ENCODE measurements around the gene SERTAD4.
A peak's percentile ranks its signal among the peaks of the same experiment; 100 is the strongest.

DNA sequence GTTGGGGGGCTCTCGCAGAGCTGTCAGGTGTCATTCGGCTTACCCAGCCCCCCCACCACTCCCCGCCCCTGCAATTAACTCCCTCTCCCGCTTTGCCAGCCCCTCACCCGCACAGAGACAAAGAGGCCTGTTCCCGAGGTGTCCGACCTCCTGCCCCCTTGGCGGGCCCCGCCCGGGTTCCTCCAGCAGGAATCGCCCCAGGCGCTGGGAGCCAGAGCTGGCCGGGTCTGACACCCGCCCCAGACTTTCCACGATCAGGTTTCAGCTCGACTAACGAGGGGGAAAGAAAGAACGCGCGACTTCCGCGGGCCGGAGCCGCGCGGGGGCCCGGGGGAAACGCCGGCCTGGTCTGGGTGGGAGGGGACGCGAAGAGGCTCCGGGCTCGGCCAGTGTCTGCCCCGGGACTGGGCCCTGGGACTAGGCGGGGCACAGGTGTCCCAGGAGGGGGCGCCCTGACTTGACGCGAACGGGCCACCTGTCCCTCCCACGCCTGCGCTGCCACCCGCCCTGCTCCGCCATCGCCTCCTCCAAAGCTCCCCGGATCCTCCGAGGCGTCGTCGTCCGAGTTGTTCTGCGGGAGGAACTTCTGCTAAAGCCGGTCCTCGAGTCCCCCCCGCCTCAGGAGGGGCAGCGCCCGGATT, 59.8 kb downstream of the SERTAD4 start:
- TF ChIP-seq EZH2 (IDR thresholded peaks at IDR 0.05; ENCODE audit: low read depth, unreplicated experiment) (no peak), POLR2AphosphoS5 (IDR thresholded peaks at IDR 0.05; ENCODE audit: low read depth) (peak; percentile 35; the same call in 1 of the 2 replicates), CREB1 (CRISPR knock-in tag; IDR thresholded peaks at IDR 0.05; ENCODE audit: low read depth) (no peak), JUNB (IDR thresholded peaks at IDR 0.05; ENCODE audit: unreplicated experiment) (no peak), EZH2phosphoT487 (IDR thresholded peaks at IDR 0.05; ENCODE audit: unreplicated experiment) (no peak), ZNF331 (CRISPR knock-in tag; IDR thresholded peaks at IDR 0.05; ENCODE audit: low read depth) (no peak), NANOG (IDR thresholded peaks at IDR 0.05; ENCODE audit: borderline replicate concordance) (no peak), ZNF114 (CRISPR knock-in tag; IDR thresholded peaks at IDR 0.05) (no peak)
- TF ChIP-seq, protein P1, sequence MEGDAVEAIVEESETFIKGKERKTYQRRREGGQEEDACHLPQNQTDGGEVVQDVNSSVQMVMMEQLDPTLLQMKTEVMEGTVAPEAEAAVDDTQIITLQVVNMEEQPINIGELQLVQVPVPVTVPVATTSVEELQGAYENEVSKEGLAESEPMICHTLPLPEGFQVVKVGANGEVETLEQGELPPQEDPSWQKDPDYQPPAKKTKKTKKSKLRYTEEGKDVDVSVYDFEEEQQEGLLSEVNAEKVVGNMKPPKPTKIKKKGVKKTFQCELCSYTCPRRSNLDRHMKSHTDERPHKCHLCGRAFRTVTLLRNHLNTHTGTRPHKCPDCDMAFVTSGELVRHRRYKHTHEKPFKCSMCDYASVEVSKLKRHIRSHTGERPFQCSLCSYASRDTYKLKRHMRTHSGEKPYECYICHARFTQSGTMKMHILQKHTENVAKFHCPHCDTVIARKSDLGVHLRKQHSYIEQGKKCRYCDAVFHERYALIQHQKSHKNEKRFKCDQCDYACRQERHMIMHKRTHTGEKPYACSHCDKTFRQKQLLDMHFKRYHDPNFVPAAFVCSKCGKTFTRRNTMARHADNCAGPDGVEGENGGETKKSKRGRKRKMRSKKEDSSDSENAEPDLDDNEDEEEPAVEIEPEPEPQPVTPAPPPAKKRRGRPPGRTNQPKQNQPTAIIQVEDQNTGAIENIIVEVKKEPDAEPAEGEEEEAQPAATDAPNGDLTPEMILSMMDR (conservative IDR thresholded peaks at IDR 0.05; ENCODE audit: low read depth in 2 of 2) = peak; percentile 42 to 71; a peak in 3 of 4 replicates
- TF ChIP-seq, protein P2, sequence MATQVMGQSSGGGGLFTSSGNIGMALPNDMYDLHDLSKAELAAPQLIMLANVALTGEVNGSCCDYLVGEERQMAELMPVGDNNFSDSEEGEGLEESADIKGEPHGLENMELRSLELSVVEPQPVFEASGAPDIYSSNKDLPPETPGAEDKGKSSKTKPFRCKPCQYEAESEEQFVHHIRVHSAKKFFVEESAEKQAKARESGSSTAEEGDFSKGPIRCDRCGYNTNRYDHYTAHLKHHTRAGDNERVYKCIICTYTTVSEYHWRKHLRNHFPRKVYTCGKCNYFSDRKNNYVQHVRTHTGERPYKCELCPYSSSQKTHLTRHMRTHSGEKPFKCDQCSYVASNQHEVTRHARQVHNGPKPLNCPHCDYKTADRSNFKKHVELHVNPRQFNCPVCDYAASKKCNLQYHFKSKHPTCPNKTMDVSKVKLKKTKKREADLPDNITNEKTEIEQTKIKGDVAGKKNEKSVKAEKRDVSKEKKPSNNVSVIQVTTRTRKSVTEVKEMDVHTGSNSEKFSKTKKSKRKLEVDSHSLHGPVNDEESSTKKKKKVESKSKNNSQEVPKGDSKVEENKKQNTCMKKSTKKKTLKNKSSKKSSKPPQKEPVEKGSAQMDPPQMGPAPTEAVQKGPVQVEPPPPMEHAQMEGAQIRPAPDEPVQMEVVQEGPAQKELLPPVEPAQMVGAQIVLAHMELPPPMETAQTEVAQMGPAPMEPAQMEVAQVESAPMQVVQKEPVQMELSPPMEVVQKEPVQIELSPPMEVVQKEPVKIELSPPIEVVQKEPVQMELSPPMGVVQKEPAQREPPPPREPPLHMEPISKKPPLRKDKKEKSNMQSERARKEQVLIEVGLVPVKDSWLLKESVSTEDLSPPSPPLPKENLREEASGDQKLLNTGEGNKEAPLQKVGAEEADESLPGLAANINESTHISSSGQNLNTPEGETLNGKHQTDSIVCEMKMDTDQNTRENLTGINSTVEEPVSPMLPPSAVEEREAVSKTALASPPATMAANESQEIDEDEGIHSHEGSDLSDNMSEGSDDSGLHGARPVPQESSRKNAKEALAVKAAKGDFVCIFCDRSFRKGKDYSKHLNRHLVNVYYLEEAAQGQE (IDR thresholded peaks at IDR 0.05; ENCODE audit: unreplicated experiment) = no peak
- TF ChIP-seq, protein P3, sequence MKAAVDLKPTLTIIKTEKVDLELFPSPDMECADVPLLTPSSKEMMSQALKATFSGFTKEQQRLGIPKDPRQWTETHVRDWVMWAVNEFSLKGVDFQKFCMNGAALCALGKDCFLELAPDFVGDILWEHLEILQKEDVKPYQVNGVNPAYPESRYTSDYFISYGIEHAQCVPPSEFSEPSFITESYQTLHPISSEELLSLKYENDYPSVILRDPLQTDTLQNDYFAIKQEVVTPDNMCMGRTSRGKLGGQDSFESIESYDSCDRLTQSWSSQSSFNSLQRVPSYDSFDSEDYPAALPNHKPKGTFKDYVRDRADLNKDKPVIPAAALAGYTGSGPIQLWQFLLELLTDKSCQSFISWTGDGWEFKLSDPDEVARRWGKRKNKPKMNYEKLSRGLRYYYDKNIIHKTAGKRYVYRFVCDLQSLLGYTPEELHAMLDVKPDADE (IDR thresholded peaks at IDR 0.05) = no peak
- TF ChIP-seq, protein P4, sequence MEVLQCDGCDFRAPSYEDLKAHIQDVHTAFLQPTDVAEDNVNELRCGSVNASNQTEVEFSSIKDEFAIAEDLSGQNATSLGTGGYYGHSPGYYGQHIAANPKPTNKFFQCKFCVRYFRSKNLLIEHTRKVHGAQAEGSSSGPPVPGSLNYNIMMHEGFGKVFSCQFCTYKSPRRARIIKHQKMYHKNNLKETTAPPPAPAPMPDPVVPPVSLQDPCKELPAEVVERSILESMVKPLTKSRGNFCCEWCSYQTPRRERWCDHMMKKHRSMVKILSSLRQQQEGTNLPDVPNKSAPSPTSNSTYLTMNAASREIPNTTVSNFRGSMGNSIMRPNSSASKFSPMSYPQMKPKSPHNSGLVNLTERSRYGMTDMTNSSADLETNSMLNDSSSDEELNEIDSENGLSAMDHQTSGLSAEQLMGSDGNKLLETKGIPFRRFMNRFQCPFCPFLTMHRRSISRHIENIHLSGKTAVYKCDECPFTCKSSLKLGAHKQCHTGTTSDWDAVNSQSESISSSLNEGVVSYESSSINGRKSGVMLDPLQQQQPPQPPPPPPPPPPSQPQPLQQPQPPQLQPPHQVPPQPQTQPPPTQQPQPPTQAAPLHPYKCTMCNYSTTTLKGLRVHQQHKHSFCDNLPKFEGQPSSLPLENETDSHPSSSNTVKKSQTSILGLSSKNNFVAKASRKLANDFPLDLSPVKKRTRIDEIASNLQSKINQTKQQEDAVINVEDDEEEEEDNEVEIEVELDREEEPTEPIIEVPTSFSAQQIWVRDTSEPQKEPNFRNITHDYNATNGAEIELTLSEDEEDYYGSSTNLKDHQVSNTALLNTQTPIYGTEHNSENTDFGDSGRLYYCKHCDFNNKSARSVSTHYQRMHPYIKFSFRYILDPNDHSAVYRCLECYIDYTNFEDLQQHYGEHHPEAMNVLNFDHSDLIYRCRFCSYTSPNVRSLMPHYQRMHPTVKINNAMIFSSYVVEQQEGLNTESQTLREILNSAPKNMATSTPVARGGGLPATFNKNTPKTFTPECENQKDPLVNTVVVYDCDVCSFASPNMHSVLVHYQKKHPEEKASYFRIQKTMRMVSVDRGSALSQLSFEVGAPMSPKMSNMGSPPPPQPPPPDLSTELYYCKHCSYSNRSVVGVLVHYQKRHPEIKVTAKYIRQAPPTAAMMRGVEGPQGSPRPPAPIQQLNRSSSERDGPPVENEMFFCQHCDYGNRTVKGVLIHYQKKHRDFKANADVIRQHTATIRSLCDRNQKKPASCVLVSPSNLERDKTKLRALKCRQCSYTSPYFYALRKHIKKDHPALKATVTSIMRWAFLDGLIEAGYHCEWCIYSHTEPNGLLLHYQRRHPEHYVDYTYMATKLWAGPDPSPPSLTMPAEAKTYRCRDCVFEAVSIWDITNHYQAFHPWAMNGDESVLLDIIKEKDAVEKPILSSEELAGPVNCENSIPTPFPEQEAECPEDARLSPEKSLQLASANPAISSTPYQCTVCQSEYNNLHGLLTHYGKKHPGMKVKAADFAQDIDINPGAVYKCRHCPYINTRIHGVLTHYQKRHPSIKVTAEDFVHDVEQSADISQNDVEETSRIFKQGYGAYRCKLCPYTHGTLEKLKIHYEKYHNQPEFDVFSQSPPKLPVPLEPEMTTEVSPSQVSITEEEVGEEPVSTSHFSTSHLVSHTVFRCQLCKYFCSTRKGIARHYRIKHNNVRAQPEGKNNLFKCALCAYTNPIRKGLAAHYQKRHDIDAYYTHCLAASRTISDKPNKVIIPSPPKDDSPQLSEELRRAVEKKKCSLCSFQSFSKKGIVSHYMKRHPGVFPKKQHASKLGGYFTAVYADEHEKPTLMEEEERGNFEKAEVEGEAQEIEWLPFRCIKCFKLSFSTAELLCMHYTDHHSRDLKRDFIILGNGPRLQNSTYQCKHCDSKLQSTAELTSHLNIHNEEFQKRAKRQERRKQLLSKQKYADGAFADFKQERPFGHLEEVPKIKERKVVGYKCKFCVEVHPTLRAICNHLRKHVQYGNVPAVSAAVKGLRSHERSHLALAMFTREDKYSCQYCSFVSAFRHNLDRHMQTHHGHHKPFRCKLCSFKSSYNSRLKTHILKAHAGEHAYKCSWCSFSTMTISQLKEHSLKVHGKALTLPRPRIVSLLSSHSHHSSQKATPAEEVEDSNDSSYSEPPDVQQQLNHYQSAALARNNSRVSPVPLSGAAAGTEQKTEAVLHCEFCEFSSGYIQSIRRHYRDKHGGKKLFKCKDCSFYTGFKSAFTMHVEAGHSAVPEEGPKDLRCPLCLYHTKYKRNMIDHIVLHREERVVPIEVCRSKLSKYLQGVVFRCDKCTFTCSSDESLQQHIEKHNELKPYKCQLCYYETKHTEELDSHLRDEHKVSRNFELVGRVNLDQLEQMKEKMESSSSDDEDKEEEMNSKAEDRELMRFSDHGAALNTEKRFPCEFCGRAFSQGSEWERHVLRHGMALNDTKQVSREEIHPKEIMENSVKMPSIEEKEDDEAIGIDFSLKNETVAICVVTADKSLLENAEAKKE (CRISPR knock-in tag; IDR thresholded peaks at IDR 0.05) = no peak
